GM19463 (cell line): ENCODE data around the gene ZNF525.
"Not testable (repeated sequence)": the region's sequence is repeated elsewhere in the genome, so short reads cannot be mapped to it uniquely, and the experiment has no call there.

Experiments
- ATAC-seq: cut with Tn5 transposase; IDR thresholded peaks from one replicate; pipeline ENCODE4 v1.9.1; 2021; ENCODE audit warnings: mild to moderate bottlenecking, moderate library complexity; ENCODE audit not compliant: unreplicated experiment

Gene ZNF525

DNA sequence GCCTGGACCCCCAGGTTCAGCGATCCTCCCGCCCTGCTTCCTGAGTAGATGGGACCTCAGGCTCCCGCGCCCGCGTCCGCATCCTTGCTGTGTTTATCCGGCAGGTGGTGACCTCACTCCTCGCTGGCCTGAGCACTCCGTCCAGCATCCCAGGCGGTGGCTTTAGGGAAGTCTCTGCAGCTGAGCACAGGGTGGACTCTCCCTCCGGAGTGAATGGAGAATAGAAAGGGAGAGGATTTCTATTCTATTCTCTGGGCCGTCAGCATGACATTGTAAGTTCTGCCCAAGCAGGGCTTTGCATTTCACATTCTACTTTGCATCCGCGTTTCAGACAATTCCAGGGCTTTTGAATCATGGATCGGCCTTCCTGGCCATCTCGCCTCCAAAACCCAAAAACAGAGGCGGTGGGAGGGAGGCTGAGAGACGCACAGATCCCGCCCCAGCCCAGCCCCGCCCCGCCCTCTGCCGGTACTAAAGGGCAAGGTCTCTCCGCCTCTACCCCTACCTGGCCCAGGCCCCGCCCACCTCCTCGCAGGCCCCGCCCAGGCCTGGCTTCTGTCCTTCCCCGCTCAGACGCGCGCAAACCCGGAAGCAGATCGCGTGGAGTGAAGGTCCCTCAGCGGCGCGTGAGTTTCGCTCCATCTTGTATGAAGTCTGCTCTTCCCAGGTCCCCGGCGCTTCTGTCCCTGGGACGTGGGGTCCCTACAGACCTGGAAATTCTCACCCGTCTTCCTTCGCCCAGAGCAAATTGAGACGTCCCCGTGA, at the start of gene ZNF525:
Gene ZNF525 (plus strand): TSS at position 572 of the 765 bp plus-strand sequence. CDS start 6,577 bp downstream, outside the sequence.
- ATAC-seq, result peak; percentile 98

DNA sequence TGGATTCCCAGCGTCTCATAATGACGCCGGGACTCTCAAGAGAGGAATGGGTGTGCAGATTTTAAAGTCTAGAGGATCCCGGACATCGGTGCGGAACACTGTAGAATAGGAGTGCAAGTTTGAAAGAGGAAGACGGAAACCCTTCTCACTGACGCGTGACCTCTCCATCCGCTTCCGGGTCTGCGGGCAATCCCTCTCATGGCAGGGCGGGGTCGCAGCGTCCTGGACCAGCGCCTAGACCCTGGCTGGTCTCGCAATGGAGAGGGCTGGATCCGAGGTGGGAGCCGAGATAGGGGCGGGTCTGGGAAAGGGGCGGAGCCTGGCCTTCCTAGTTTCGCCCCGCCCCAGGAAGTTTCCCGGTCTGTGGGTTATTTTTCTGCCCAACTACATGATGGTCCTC, 36.5 kb upstream of the ZNF525 start:
- ATAC-seq, result no peak

DNA sequence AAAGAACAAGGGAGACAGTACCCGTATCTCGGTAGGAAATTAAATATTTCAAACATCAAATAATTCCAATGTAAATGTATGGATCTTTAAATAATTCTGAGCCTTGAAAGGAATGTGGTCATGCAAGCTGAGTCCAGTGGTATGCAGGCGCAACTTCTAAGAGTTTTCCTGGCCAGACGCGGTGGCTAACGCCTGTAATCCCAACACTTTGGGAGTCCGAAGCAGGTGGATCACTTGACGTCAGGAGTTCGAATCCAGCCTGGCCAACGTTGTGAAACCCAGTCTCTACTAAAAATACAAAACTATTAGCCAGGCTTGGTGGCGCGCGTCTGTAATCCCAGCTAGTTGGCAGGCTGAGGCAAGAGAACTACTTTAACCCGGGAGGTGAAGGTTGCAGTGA, 33.0 kb upstream of the ZNF525 start:
- ATAC-seq, result no peak

DNA sequence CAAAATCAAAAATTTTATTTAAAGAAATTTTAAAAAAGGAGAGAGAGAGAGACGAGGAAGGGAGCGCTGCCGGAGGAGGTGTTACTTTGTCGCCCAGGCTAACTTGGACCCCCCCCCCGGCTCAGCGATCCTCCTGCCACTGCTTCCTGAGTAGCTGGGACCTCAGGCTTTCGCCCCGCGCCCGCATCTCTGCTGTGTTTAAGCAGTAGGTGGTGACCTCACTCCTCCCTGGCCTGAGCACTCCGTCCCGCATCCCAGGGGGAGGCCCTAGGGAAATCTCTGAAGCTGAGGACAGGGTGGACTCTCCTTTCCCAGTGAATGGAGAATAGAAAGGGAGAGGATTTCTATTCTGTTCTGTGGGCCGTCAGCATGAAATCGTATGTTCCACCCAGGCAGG, 32.4 kb upstream of the ZNF525 start:
- ATAC-seq, result peak; percentile 13

- ATAC-seq, result peak; percentile 100
Observed at GRCh38 chr19:53333463-53334449, 31.7 kb upstream of the ZNF525 start, which contains the start of gene ZNF845. TSS of gene ZNF845 (plus strand) at chr19:53333749. CDS start at chr19:53341308, 7,559 bp downstream.

- not testable (repeated sequence) for ATAC-seq
Observed at GRCh38 chr19:53344403-53344802, 21.1 kb upstream of the ZNF525 start.

- ATAC-seq, result no peak
Observed at GRCh38 chr19:53355739-53356138, 9.8 kb upstream of the ZNF525 start.

DNA sequence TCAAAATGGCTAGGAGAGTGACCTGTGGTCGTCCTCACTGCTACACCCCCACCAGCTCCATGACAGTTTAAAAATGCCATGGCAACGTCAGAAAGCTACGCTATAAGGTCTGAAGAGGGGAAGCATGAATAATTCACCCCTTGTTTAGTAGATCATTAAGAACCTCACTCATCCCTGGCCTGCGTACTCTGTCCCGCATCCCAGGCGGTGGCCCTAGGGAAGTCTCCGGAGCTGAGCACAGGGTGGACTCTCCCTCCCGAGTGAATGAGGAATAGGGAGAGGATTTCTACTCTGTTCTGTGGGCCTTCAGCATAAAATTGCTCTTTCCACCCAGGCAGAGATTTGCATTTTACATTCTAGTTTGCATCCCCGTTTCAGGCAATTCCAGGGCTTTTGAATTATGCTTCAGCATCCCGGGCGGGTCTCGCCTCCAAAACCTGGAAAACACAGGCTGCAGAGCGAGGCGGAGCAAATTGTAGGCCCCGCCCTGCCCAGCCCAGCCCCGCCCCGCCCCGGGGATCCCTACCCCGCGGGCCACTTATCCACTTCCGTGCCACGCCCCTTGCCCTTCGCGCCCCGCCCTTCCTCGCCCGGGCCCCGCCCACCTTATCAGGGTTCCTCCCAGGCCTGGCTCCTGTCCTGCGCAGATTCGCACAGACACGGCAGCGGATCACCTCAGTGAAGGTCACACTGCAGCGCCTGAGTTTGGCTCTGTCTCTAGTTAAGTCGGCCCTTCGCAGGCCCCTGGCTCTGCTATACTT, 7.5 kb upstream of the ZNF525 start:
- ATAC-seq, result no peak

- not testable (repeated sequence) for ATAC-seq
Observed at GRCh38 chr19:53360056-53360455, 5.4 kb upstream of the ZNF525 start.

GRCh38 chr19:53365899-53366493, 491 bp downstream of the ZNF525 start:
- peak; percentile 42 for ATAC-seq

DNA sequence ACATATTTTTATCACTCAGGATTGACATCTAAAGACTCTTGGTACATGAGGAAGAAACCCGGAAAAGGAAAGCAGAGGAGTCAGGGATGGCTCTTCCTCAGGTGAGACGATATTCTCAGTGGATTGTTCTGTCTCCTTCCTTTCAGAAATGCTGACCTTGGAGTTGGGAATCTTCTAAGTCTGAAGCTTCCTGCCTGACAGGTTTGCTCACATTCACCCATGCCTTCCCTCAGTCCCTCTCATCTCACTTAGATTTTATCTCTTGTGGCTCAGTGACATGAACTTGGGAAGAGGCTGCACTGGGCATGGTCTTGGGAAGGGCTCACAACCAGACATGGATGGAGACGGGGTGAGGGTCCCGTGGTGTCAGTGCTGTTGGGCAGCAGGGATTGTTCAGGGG, 6.7 kb downstream of the ZNF525 start:
- ATAC-seq, result no peak

DNA sequence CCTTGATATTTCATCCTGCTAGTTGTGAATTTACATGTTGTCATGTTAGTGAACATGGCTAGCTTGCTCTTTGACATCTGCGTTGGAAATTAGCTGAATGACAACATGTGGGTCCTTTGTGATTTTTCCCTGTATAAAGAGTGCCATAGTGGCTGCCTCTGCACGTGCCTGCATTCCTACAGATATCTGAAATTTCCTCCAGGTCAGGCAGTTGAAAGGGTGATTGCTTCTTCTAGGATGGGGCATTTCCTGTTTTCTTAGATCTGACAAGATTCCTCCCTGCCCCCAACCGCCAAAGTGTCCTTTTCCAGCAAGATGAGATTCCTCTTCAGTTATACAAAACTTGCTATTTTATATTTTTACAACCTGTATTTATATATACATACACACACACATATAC, 8.8 kb downstream of the ZNF525 start:
- ATAC-seq, result no peak

GRCh38 chr19:53374743-53375142, 9.2 kb downstream of the ZNF525 start:
- ATAC-seq, result no peak

DNA sequence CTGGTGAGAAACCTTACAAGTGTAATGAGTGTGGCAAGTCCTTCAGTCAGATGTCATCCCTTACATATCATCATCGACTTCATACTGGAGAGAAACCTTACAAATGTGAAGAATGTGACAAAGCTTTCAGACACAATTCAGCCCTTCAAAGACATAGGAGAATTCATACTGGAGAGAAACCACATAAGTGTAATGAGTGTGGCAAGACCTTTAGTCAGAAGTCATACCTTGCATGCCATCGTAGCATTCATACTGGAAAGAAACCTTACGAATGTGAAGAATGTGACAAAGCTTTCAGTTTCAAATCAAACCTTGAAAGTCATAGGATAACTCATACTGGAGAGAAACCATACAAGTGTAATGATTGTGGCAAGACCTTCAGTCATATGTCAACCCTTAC, 15.9 kb downstream of the ZNF525 start:
- ATAC-seq, result no peak

GRCh38 chr19:53388168-53388567, 22.7 kb downstream of the ZNF525 start:
- ATAC-seq, result no peak

- ATAC-seq, result no peak
Observed at GRCh38 chr19:53388904-53389303, 23.4 kb downstream of the ZNF525 start.

GRCh38 chr19:53389571-53389970, 24.1 kb downstream of the ZNF525 start:
- no peak for ATAC-seq

- no peak for ATAC-seq
Observed at GRCh38 chr19:53389978-53390377, 24.5 kb downstream of the ZNF525 start.

GRCh38 chr19:53394522-53394973, 29.0 kb downstream of the ZNF525 start:
- ATAC-seq, result no peak
